GM23338 (cell line): ENCODE measurements around the gene ZKSCAN2. TPM values are rescaled to one million over a fixed set of nuclear protein-coding genes. Genes with fewer than 3 reads are reported as not detected.

Experiments
- ATAC-seq: fragments of 200-7000 bp; cut with Tn5 transposase; 3 replicates; pipeline ENCODE4 v1.9.1; 2020
- DNase-seq: peaks from one replicate; pipeline ENCODE4 v3.0.0-alpha.2; 2015; ENCODE audit warnings: low spot score
- H2AFZ ChIP-seq: fragments of 200-600 bp; sonication (generic); 2 replicates; pipeline ENCODE4 v1.8.0; 2016; ENCODE audit warnings: antibody characterized with exemption, mild to moderate bottlenecking, moderate library complexity
- H3F3A ChIP-seq: fragments of 200-600 bp; sonication (generic); replicated peaks from 2 replicates; pipeline ENCODE4 v1.8.0; 2017; ENCODE audit warnings: antibody characterized with exemption, mixed run types, low read depth
- H3K27ac ChIP-seq: fragments of 200-600 bp; sonication (generic); 2 replicates; pipeline ENCODE4 v1.6.1; 2016; ENCODE audit warnings: low read depth
- H3K27me3 ChIP-seq: fragments of 200-600 bp; sonication (generic); 2 replicates; pipeline ENCODE4 v1.8.0; 2016; ENCODE audit warnings: mild to moderate bottlenecking, mixed run types, moderate library complexity; ENCODE audit not compliant: insufficient read depth
- H3K36me3 ChIP-seq: fragments of 200-600 bp; sonication (generic); 2 replicates; pipeline ENCODE4 v1.8.0; 2016; ENCODE audit warnings: mild to moderate bottlenecking; ENCODE audit not compliant: insufficient read depth
- H3K4me1 ChIP-seq: fragments of 200-600 bp; sonication (generic); 2 replicates; pipeline ENCODE4 v1.8.0; 2016; ENCODE audit warnings: mild to moderate bottlenecking, moderate library complexity; ENCODE audit not compliant: insufficient read depth
- H3K4me2 ChIP-seq: fragments of 200-600 bp; sonication (generic); 2 replicates; pipeline ENCODE4 v1.7.1; 2017; ENCODE audit warnings: mixed run types
- H3K4me3 ChIP-seq: fragments of 200-600 bp; sonication (generic); 2 replicates; pipeline ENCODE4 v1.6.1; 2016; ENCODE audit warnings: mixed run types
- H3K79me2 ChIP-seq: fragments of 200-600 bp; sonication (generic); replicated peaks from 2 replicates; pipeline ENCODE4 v1.8.0; 2017; ENCODE audit warnings: mild to moderate bottlenecking; ENCODE audit not compliant: insufficient read depth
- H3K9me2 ChIP-seq: fragments of 200-600 bp; sonication (generic); 2 replicates; pipeline ENCODE4 v1.8.0; 2017; ENCODE audit not compliant: insufficient read depth
- H4K20me1 ChIP-seq: fragments of 200-600 bp; sonication (generic); replicated peaks from 2 replicates; pipeline ENCODE4 v1.8.0; 2017; ENCODE audit warnings: mild to moderate bottlenecking; ENCODE audit not compliant: insufficient read depth
- H3K27ac Mint-ChIP-seq: 2 replicates; pipeline ENCODE4 v1.8.0; 2020; ENCODE audit warnings: inconsistent platforms, mild to moderate bottlenecking, moderate library complexity, mixed read lengths
- H3K27me3 Mint-ChIP-seq: 3 replicates; pipeline ENCODE4 v1.8.0; 2022; ENCODE audit warnings: low read depth, mild to moderate bottlenecking, moderate library complexity, mixed read lengths, inconsistent platforms; ENCODE audit not compliant: insufficient read depth, poor library complexity
- H3K36me3 Mint-ChIP-seq: 3 replicates; pipeline ENCODE4 v1.8.0; 2021; ENCODE audit warnings: low read depth, mild to moderate bottlenecking, inconsistent platforms, moderate library complexity, mixed read lengths
- H3K4me1 Mint-ChIP-seq: 3 replicates; pipeline ENCODE4 v1.8.0; 2020; ENCODE audit warnings: mild to moderate bottlenecking, inconsistent platforms, mixed read lengths
- H3K4me3 Mint-ChIP-seq: 3 replicates; pipeline ENCODE4 v1.8.0; 2021; ENCODE audit warnings: moderate library complexity, mild to moderate bottlenecking, inconsistent platforms, mixed read lengths
- H3K9me3 Mint-ChIP-seq: 3 replicates; pipeline ENCODE4 v1.8.0; 2020; ENCODE audit warnings: moderate library complexity, mild to moderate bottlenecking, inconsistent platforms, mixed read lengths
- CREB1 ChIP-seq: fragments of 250-450 bp; sonication (Bioruptor Pico); IDR thresholded peaks from 2 replicates; pipeline ENCODE4 v1.5.0; 2020; ENCODE audit warnings: low read depth, mild to moderate bottlenecking, moderate library complexity
- ETS1 ChIP-seq: IDR thresholded peaks from 2 replicates; pipeline ENCODE4 v1.6.1; 2016; ENCODE audit warnings: antibody characterized with exemption
- EZH2 ChIP-seq: fragments of 200-600 bp; sonication (generic); IDR thresholded peaks from one replicate; pipeline ENCODE4 v1.8.0; 2017; ENCODE audit warnings: antibody characterized with exemption, mild to moderate bottlenecking, low read depth; ENCODE audit not compliant: unreplicated experiment
- EZH2phosphoT487 ChIP-seq: fragments of 200-600 bp; sonication (generic); IDR thresholded peaks from one replicate; pipeline ENCODE4 v1.8.1; 2018; ENCODE audit warnings: antibody characterized with exemption; ENCODE audit not compliant: unreplicated experiment
- JUNB ChIP-seq: IDR thresholded peaks from one replicate; pipeline ENCODE4 v1.6.1; 2016; ENCODE audit warnings: antibody characterized with exemption; ENCODE audit not compliant: unreplicated experiment
- NANOG ChIP-seq: IDR thresholded peaks from 2 replicates; pipeline ENCODE4 v1.6.1; 2016; ENCODE audit warnings: antibody characterized with exemption, borderline replicate concordance
- POLR2AphosphoS5 ChIP-seq: IDR thresholded peaks from 2 replicates; pipeline ENCODE4 v1.6.1; 2016; ENCODE audit warnings: antibody characterized with exemption, low read depth
- ZNF114 ChIP-seq: fragments of 250-450 bp; sonication (Bioruptor Pico); IDR thresholded peaks from 2 replicates; pipeline ENCODE4 v1.5.0; 2020; ENCODE audit warnings: mild to moderate bottlenecking, moderate library complexity
- ZNF331 ChIP-seq: fragments of 250-450 bp; sonication (Bioruptor Pico); IDR thresholded peaks from 2 replicates; pipeline ENCODE4 v1.5.0; 2020; ENCODE audit warnings: low read depth, mild to moderate bottlenecking, moderate library complexity
- polyA plus RNA-seq: library from polyadenylated mRNA; unstranded; fragments of >200 nt; fragmentation: Nextera tagmentation; extraction: Ambion mirVana; gene quantifications from 2 replicates; pipeline ENCODE4 v1.2.1, GENCODE V29; 2016
- total RNA-seq: library from RNA; depleted of rRNA; stranded (reverse); fragments of >200 nt; shearing (Covaris generic); gene quantifications from 2 replicates; pipeline ENCODE4 v1.2.3, GENCODE V29; 2014
- TF ChIP-seq, protein P1 (sequence below), 2 experiments: fragments of 200-600 bp in 1 of 2; sonication (generic) in 1 of 2; conservative IDR thresholded peaks; 2 replicates each; pipeline versions ENCODE4 v1.5.1 to v1.6.1; 2016 to 2017; ENCODE audit warnings: antibody characterized with exemption in 2 of 2, low read depth in 2 of 2, mild to moderate bottlenecking in 2 of 2, moderate library complexity in 1 of 2
- TF ChIP-seq, protein P2 (sequence below): IDR thresholded peaks from one replicate; pipeline ENCODE4 v1.6.1; 2018; ENCODE audit warnings: antibody characterized with exemption; ENCODE audit not compliant: unreplicated experiment

Gene ZKSCAN2
- total and polyA plus RNA-seq, 2 experiments from 2014 or later = 2.0 to 8.8 TPM

- H3K4me1 Mint-ChIP-seq = peaks cover 25% of the 10 kb centered on the region
- Histone ChIP-seq H2AFZ (peak overlapping the region; percentile 96; the same call in 1 of the 2 replicates), H4K20me1 (peaks cover 19% of the 10 kb centered on the region), H3K27me3 (no peaks in the 10 kb centered on the region), H3K79me2 (peaks cover 72% of the 10 kb centered on the region), H3K36me3 (no peaks in the 10 kb centered on the region; the same call in 1 of the 2 replicates), H3K4me3 (peak overlapping the region; percentile 92), H3K27ac (peak overlapping the region; percentile 99), H3K9me2 (no peaks in the 10 kb centered on the region), H3K4me2 (peak overlapping the region; percentile 100), H3K4me1 (peaks cover 25% of the 10 kb centered on the region), H3F3A (peaks cover 21% of the 10 kb centered on the region)
- DNase-seq (no peak), ATAC-seq (no peak)
- peaks cover 18% of the 10 kb centered on the region for H3K27me3 Mint-ChIP-seq
- peak overlapping the region; percentile 96 for H3K27ac Mint-ChIP-seq
- TF ChIP-seq NANOG = no peak
- TF ChIP-seq, protein P1, sequence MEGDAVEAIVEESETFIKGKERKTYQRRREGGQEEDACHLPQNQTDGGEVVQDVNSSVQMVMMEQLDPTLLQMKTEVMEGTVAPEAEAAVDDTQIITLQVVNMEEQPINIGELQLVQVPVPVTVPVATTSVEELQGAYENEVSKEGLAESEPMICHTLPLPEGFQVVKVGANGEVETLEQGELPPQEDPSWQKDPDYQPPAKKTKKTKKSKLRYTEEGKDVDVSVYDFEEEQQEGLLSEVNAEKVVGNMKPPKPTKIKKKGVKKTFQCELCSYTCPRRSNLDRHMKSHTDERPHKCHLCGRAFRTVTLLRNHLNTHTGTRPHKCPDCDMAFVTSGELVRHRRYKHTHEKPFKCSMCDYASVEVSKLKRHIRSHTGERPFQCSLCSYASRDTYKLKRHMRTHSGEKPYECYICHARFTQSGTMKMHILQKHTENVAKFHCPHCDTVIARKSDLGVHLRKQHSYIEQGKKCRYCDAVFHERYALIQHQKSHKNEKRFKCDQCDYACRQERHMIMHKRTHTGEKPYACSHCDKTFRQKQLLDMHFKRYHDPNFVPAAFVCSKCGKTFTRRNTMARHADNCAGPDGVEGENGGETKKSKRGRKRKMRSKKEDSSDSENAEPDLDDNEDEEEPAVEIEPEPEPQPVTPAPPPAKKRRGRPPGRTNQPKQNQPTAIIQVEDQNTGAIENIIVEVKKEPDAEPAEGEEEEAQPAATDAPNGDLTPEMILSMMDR (conservative IDR thresholded peaks at IDR 0.05; ENCODE audit: low read depth in 2 of 2) = no peak
- no peak for TF ChIP-seq EZH2
- TF ChIP-seq EZH2phosphoT487 = no peak
- no peak for TF ChIP-seq CREB1 (CRISPR knock-in tag)
- TF ChIP-seq ETS1 = no peak
- no peak for TF ChIP-seq POLR2AphosphoS5
- TF ChIP-seq JUNB = no peak
- TF ChIP-seq ZNF331 (CRISPR knock-in tag) = no peak
- H3K9me3 Mint-ChIP-seq = peaks cover 2% of the 10 kb centered on the region; the same call in 1 of the 3 replicates
- peaks cover 36% of the 10 kb centered on the region for H3K36me3 Mint-ChIP-seq
- H3K4me3 Mint-ChIP-seq = peak overlapping the region; percentile 88
Observed at GRCh38 chr16:25258861-25259179, 1.2 kb upstream of the ZKSCAN2 start.

DNA sequence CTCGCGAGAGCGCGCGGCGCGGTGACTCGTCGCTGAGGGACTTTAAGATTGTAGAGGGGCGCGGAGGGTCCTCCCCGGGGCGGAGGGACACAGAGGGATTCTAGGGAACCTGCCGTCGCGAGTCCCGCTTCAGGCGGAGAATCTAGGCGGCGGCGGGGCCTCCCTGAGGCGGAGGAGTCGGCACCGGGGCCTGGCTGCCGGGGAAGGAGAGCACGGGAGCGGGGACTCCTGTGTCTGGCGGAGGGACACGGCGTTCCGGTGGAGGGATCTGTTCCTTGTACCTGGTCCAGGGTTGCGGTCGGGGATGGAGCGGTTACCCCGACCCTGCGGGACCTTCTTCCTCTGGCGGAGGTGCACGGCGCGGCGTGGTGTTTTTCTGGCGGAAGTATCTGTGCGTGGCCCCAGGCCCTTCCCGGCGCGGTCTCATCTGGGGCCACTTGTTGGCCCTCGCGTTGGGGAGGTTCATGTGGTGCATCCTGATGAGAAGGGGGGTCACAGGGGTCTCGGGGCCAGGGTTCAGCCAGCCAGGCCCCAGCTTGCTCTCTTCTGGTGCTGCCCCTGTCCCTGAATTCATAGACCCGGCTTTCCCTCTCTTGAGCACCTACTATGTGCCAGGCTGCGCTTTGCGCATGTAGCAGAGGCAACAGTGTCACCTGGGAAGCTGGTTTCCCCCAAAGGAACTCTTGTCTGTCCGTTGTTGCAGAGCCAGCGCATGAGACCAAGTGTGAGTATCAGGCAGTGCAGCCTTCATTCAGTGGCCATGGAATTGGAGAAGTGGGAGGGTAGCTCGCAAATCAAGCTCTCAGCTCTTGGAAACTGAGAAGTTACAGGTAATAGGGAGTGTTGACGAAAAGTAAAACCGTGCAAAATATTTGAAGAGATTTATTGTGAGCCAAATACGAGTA is 563 bp upstream of the ZKSCAN2 start:
- H3K27me3 ChIP-seq = no peaks in the 10 kb centered on the region
- H2AFZ ChIP-seq = peak overlapping the region; percentile 96
- peak overlapping the region; percentile 99 for H3K27ac ChIP-seq
- peak; percentile 71 for ATAC-seq
- peak; percentile 93 for DNase-seq
- peak overlapping the region; percentile 96 for H3K27ac Mint-ChIP-seq
- peaks cover 66% of the 10 kb centered on the region for H3K79me2 ChIP-seq
- H3K9me3 Mint-ChIP-seq = peaks cover 2% of the 10 kb centered on the region; the same call in 1 of the 3 replicates
- peaks cover 34% of the 10 kb centered on the region for H3K36me3 Mint-ChIP-seq
- peak overlapping the region; percentile 88 for H3K4me3 Mint-ChIP-seq
- H3K9me2 ChIP-seq = no peaks in the 10 kb centered on the region
- peaks cover 19% of the 10 kb centered on the region for H4K20me1 ChIP-seq
- H3K4me1 ChIP-seq = peaks cover 25% of the 10 kb centered on the region
- peak overlapping the region; percentile 92 for H3K4me3 ChIP-seq
- H3K27me3 Mint-ChIP-seq = peaks cover 18% of the 10 kb centered on the region
- no peak for TF ChIP-seq ZNF114 (CRISPR knock-in tag)
- peak; percentile 75 for TF ChIP-seq POLR2AphosphoS5
- TF ChIP-seq, protein P1 (conservative IDR thresholded peaks at IDR 0.05; ENCODE audit: low read depth in 2 of 2) = no peak
- TF ChIP-seq, protein P2, sequence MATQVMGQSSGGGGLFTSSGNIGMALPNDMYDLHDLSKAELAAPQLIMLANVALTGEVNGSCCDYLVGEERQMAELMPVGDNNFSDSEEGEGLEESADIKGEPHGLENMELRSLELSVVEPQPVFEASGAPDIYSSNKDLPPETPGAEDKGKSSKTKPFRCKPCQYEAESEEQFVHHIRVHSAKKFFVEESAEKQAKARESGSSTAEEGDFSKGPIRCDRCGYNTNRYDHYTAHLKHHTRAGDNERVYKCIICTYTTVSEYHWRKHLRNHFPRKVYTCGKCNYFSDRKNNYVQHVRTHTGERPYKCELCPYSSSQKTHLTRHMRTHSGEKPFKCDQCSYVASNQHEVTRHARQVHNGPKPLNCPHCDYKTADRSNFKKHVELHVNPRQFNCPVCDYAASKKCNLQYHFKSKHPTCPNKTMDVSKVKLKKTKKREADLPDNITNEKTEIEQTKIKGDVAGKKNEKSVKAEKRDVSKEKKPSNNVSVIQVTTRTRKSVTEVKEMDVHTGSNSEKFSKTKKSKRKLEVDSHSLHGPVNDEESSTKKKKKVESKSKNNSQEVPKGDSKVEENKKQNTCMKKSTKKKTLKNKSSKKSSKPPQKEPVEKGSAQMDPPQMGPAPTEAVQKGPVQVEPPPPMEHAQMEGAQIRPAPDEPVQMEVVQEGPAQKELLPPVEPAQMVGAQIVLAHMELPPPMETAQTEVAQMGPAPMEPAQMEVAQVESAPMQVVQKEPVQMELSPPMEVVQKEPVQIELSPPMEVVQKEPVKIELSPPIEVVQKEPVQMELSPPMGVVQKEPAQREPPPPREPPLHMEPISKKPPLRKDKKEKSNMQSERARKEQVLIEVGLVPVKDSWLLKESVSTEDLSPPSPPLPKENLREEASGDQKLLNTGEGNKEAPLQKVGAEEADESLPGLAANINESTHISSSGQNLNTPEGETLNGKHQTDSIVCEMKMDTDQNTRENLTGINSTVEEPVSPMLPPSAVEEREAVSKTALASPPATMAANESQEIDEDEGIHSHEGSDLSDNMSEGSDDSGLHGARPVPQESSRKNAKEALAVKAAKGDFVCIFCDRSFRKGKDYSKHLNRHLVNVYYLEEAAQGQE = no peak
- TF ChIP-seq CREB1 (CRISPR knock-in tag) = peak; percentile 62
- H3K36me3 ChIP-seq = no peaks in the 10 kb centered on the region; the same call in 1 of the 2 replicates
- peaks cover 25% of the 10 kb centered on the region for H3K4me1 Mint-ChIP-seq
- H3K4me2 ChIP-seq = peak overlapping the region; percentile 100
- peaks cover 21% of the 10 kb centered on the region for H3F3A ChIP-seq
